HG03280 (cell line): Measurements from ENCODE around the gene BRIP1.
"Not testable (repeated sequence)": the region's sequence is repeated elsewhere in the genome, so short reads cannot be mapped to it uniquely, and the experiment has no call there.

Experiments
- ATAC-seq: cut with Tn5 transposase; IDR thresholded peaks from one replicate; pipeline ENCODE4 v1.9.1; 2021; ENCODE audit warnings: mild to moderate bottlenecking, moderate library complexity; ENCODE audit not compliant: unreplicated experiment

The BRIP1 gene

DNA sequence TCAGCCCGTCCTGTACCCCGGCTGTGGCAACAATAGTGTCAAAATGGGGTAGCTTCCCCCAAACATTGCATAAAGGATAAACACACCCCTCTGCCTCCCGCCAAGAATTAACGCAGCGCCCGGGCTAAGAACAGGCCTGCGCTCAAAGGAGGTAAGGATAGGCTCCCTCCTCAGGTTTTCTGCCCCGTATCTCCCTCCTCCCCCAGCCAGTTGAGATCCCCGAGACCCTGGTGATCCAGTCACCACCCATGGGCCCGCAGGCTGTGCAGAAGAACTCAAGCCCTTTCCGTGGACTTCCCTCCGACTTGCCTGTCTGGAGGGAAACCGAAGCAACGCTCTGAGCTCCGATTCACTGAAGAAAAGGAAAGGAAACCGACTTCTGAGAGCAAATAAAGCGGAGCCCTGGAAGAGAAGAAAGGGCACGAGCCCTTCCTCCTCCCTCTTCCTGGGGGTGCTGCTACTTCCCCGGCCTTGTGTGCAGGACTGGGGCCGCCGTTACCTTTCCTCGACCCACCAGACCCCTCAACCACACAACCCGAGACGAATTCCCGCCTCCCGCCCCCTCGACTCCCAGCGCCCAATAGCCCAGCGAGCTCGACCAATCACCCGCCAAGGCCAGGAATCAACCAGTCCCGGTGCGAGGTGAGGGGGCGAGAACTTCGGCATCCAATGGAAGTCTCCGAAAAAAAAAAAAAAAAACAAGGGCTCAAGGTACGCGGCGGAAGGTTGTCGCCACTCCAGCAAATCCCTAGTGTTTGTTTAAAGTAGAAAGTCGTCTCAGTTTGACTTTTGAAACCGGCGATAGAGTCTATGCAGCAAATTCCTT is at the start of gene BRIP1:
Gene BRIP1, minus strand, starts transcription at position 554 of the 826 bp plus-strand sequence. CDS start 1,989 bp downstream, outside the sequence.
- ATAC-seq: peak; percentile 94

DNA sequence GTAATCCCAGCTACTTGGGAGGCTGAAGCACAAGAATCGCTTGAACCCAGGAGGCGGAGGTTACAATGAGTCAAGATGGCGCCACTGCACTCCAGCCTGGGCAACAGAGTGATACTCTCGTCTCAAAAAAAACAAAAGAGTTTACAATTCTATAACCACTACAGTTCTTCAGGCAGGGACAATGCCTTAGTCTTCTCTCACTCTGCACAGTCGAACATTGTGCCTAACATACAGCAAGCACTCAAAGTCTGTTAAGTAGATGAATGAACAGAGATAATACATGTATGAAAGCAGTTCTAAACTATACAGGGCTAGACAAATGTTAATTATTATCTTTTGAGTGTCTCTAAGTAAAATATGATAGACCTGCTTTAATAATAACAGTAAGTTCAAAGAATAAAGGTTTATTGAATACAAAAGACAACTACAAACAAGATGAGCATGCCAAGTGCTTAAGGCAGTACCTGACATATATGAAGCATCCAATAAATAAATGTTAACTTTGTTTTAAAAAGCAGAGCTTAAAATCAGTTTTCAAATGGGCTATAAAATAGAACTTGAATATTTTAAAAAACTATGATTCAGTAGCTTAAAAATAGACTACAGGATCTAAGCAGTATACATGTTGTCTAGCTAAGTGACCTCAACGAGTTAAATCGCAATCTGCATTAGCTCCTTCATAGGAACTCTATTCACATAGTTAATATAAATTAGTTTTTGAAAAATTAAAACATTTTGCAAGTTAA is 45.1 kb upstream of the BRIP1 start:
- no peak for ATAC-seq

DNA sequence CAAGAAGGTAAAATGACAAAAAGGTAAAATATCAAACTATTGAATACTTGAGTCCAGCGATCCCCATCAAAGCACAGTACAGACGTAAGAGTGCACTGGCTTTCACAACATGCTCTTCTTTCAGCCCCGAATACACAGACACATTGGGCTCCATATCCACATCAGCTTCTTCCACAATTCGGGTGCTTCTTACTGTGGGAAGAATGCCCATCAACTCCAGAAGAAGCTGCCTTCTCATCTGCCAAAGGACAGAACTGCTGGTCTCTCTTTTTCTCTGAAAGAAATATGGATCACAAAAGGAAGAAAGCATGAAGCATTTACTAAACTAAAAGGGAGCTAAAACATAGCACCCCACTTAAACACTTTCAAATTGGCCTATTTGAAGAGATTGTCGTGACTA is 44.0 kb upstream of the BRIP1 start:
- ATAC-seq: no peak

DNA sequence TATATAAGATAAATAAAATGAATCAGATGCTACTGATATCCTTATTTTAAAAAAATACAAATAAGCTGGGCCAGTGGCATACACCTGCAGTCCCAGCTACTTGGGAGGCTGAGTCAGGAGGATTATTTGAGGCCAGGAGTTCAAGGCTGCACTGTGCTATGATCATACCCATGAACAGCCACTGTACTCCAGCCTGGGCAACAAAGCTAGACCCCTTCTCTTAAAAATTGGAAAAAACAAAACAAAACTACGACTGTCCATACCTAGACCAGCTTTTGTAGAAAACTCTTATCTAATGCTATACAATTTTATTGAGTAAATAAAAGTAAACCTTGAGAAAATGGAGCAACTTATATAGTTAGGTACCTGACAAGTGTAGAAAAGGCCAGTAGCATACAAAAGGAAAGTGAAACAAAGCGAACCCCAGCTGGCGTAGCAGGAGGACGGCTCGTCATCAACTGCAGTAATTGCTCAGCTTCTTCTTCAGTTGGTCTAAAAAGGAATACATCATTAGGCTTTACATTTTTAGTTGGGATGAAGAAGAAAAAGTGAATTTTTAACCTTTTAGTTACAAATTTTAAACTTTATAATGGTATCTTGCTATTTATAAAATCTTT is 40.9 kb upstream of the BRIP1 start:
- peak; percentile 93 for ATAC-seq

- no peak for ATAC-seq
Observed at GRCh38 chr17:61903251-61903650, 39.9 kb upstream of the BRIP1 start.

- no peak for ATAC-seq
Observed at GRCh38 chr17:61897548-61898180, 34.3 kb upstream of the BRIP1 start.

- ATAC-seq: no peak
Observed at GRCh38 chr17:61895391-61895790, 32.1 kb upstream of the BRIP1 start.

- ATAC-seq: not testable (repeated sequence)
Observed at GRCh38 chr17:61894310-61894709, 31.0 kb upstream of the BRIP1 start.

- not testable (repeated sequence) for ATAC-seq
Observed at GRCh38 chr17:61887733-61888132, 24.4 kb upstream of the BRIP1 start.

DNA sequence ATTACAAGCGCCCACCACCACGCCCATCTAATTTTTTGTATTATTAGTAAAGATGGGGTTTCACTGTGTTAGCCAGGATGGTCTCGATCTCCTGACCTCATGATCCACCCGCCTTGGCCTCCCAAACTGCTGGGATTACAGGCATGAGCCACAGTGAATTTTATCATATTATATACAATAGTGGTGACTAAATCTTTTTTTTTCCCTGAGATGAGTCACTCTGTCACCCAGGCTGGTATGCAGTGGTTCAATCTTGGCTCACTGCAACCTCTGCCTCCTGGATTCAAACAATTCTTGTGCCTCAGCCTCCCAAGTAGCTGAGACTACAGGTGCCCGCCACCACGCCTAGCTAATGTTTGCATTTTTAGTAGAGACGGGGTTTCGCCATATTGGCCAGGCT is 22.5 kb upstream of the BRIP1 start:
- not testable (repeated sequence) for ATAC-seq

GRCh38 chr17:61884864-61885263 is 21.5 kb upstream of the BRIP1 start:
- no peak for ATAC-seq

DNA sequence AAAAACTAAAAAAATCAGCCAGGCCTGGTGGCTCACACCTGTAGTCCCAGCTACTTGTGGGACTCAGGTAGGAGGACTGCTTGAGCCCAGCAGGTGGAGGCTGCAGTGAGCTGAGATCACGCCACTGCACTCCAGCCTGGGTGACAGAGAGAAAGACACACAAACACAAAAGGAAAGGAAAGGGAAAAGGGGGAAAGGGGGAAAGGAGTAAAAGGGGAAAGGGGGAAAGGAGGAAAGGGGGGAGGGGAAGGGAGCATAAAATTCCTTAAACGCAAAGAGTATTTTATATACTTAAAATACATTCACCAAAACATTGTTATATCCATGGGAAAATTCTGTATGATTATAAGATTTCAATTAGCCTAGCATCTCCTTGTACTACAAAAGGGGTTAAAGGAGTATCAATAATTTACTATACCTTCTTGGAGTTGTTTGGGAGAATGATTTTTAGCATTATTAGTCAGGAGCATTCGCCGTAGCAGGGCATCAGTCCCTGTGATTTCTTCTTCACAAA is 17.3 kb upstream of the BRIP1 start:
- ATAC-seq: no peak

GRCh38 chr17:61878984-61879612 is 15.8 kb upstream of the BRIP1 start:
- ATAC-seq: no peak

- ATAC-seq: no peak
Observed at GRCh38 chr17:61878520-61878919, 15.2 kb upstream of the BRIP1 start.

- ATAC-seq: no peak
Observed at GRCh38 chr17:61877837-61878236, 14.5 kb upstream of the BRIP1 start.

GRCh38 chr17:61875804-61876203 is 12.5 kb upstream of the BRIP1 start:
- ATAC-seq: no peak

DNA sequence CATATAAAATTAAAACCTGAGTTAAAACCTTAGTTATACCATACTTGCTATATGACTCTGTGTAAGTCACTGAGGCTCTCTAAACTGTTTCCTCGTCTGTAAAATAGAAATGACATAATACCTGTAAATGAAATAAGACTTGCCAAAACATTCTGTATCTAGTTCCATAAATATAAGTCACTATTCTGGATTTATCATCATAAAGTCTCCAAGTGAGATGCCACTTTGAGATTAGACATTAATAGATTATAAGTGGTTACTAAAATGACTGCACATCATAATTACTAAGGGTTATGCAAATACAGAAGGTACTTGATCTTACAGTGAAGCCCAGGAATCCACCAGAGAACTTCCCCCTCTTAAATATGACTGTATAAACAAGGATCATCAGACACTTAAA is 12.0 kb upstream of the BRIP1 start:
- ATAC-seq: no peak

GRCh38 chr17:61874075-61874474 is 10.7 kb upstream of the BRIP1 start:
- no peak for ATAC-seq

- ATAC-seq: no peak
Observed at GRCh38 chr17:61872099-61872498, 8.8 kb upstream of the BRIP1 start.

GRCh38 chr17:61869138-61869537 is 5.8 kb upstream of the BRIP1 start:
- no peak for ATAC-seq

- no peak for ATAC-seq
Observed at GRCh38 chr17:61868074-61868473, 4.7 kb upstream of the BRIP1 start.
